ENCODE measurements around the gene ROGDI. TPM values are rescaled to one million over a fixed set of nuclear protein-coding genes. Genes with fewer than 3 reads are reported as not detected.

The ROGDI gene
- total and polyA plus RNA-seq, 2 donors (not counting 3 experiments of a cell fraction or from before 2014, with no cell fraction given) = 12.0 to 36.9 TPM

DNA sequence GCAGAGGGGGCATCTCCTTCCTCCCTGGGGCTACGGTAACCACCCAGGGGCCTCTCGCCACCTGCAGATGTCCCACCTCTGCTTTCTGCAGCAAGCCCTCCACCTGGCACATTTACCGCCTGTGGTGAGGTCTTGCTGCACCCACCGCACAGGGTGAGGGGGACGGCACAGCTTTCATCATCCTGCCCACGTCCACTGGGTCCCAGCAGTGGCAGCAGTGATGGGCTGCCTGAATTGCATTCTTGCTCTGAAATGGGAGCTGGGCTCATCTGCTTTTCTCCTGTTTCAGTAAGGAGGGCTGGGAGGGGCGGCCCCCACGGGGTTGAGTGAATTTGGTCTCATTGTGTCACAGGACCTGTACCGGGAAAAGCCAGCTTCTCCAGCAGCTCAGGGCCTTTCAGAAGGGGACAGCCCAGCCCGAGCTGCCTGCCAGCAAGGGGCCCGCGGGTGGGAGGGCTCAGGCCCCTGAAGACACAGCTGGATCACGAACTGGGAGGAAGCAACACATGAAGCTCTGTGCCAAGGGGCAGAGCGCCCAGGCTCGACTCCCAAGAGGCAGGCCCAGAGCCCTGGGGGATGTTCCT, 55.4 kb downstream of the ROGDI start:
- H3K9ac ChIP-seq (replicated peaks; ENCODE audit: extremely low read depth, insufficient read depth, low read length) = no peak overlapping the region
- ChIA-PET POLR2A (no interaction called here), CTCF (no interaction called here)
- intact Hi-C loops (cut with micrococcal nuclease) = no loop called here
- H3K4me3 ChIP-seq (replicated peaks in 1 of 3; ENCODE audit: insufficient read depth in 1 of 3, low read depth in 1 of 3, low read length in 3 of 3) = no peak overlapping the region
- no peak for DNase-seq (ENCODE audit: low read depth, low spot score)
- H3K27me3 ChIP-seq (ENCODE audit: control insufficient read depth in 2 of 2, insufficient read depth in 2 of 2, low read length in 2 of 2) = no peaks in the 10 kb centered on the region
- no peak for FAIRE-seq
- H2AFZ ChIP-seq (ENCODE audit: low read depth, low read length) = no peak overlapping the region
- no peak overlapping the region for H3K4me2 ChIP-seq (ENCODE audit: insufficient read depth, low read length)
- no peaks in the 10 kb centered on the region for H3K9me1 ChIP-seq (replicated peaks; ENCODE audit: control insufficient read depth, extremely low read depth, insufficient read depth, low read length)
- no TSS peak for BruUV-seq (replicated peaks)
- no peaks in the 10 kb centered on the region for H3K4me1 ChIP-seq (ENCODE audit: control insufficient read depth, extremely low read depth, insufficient read depth, low read length)
- H3K27ac ChIP-seq (ENCODE audit: insufficient read depth, low read depth, low read length) = no peak overlapping the region
- no peak for TF ChIP-seq EZH2 (IDR thresholded peaks at IDR 0.05; ENCODE audit: borderline replicate concordance, low read depth, low read length, severe bottlenecking)
- TF ChIP-seq CTCF (IDR thresholded peaks at IDR 0.05; ENCODE audit: extremely low read depth in 1 of 2, insufficient read depth in 1 of 2, low read depth in 1 of 2, low read length in 2 of 2) = no peak
- no peak for TF ChIP-seq JUN (IDR thresholded peaks at IDR 0.05; ENCODE audit: borderline replicate concordance, insufficient read depth, insufficient read length, low read depth)
- TF ChIP-seq MYC (IDR thresholded peaks at IDR 0.05; ENCODE audit: low read depth, low read length) = no peak
- TF ChIP-seq GATA2 (IDR thresholded peaks at IDR 0.05; ENCODE audit: insufficient read depth, insufficient read length, low read depth, low read length) = no peak
- TF ChIP-seq FOS (IDR thresholded peaks at IDR 0.05; ENCODE audit: borderline replicate concordance, insufficient read depth, low read length) = no peak
- TF ChIP-seq, protein P1, sequence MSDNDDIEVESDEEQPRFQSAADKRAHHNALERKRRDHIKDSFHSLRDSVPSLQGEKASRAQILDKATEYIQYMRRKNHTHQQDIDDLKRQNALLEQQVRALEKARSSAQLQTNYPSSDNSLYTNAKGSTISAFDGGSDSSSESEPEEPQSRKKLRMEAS (IDR thresholded peaks at IDR 0.05; ENCODE audit: insufficient read depth, insufficient read length) = no peak
- TF ChIP-seq POLR2AphosphoS5 (IDR thresholded peaks at IDR 0.05; ENCODE audit: insufficient read depth, low read depth, low read length) = no peak
- TF ChIP-seq POLR2A (IDR thresholded peaks at IDR 0.05; ENCODE audit: low read depth, low read length) = no peak
- no peaks in the 10 kb centered on the region for H3K9me3 ChIP-seq (replicated peaks; ENCODE audit: control insufficient read depth, insufficient read depth, low read length)
- no peaks in the 10 kb centered on the region for H3K79me2 ChIP-seq (ENCODE audit: control insufficient read depth, insufficient read depth, low read length)
- peaks cover 2 to 10% of the 10 kb centered on the region in 2 experiments for H3K36me3 ChIP-seq (ENCODE audit: control insufficient read depth in 2 of 2, extremely low read depth in 1 of 2, insufficient read depth in 2 of 2, low read length in 2 of 2)
- dilution Hi-C loops (cut with MboI; ENCODE audit: extremely low pct_ligation_motif_present, low sequenced_read_pairs) = no loop called here
- no peaks in the 10 kb centered on the region for H4K20me1 ChIP-seq (replicated peaks; ENCODE audit: control insufficient read depth, extremely low read depth, insufficient read depth, low read length)

Small RNA genes lying within 50 kb of the gene (small RNA-seq; reads per million reads assigned to genes)
- gene RF00017 (ENCODE audit: insufficient read depth, insufficient read length, low read depth, low replicate concordance) = not detected

Other genes with a start within 250 kb of the ROGDI start
- gene C16orf96, start 246.3 kb downstream of the ROGDI start, total RNA-seq = not detected in 2 replicates
- not detected in 2 replicates for gene C16orf96, start 246.3 kb downstream of the ROGDI start, polyA plus RNA-seq
- 41.6 and 43.8 TPM in 2 replicates for gene UBALD1, start 187.7 kb downstream of the ROGDI start, total RNA-seq
- 24.8 and 34.6 TPM in 2 replicates for gene UBALD1, start 187.7 kb downstream of the ROGDI start, polyA plus RNA-seq
- 73.0 and 80.9 TPM in 2 replicates for gene MGRN1, start 177.8 kb downstream of the ROGDI start, total RNA-seq
- gene MGRN1, start 177.8 kb downstream of the ROGDI start, polyA plus RNA-seq = 15.6 and 15.8 TPM in 2 replicates
- gene NUDT16L1, start 109.1 kb downstream of the ROGDI start, total RNA-seq = 22.8 and 24.7 TPM in 2 replicates
- gene NUDT16L1, start 109.1 kb downstream of the ROGDI start, polyA plus RNA-seq = 53.1 and 65.3 TPM in 2 replicates
- gene ANKS3, start 68.4 kb downstream of the ROGDI start, total RNA-seq = 22.5 and 24.0 TPM in 2 replicates
- gene ANKS3, start 68.4 kb downstream of the ROGDI start, polyA plus RNA-seq = 13.9 and 14.2 TPM in 2 replicates
- 1.0 TPM in 1 of 2 replicates, not detected in the other for gene DNAAF8, start 68.1 kb downstream of the ROGDI start, total RNA-seq
- 0.49 and 0.58 TPM in 2 replicates for gene DNAAF8, start 68.1 kb downstream of the ROGDI start, polyA plus RNA-seq
- gene ZNF500, start 35.5 kb downstream of the ROGDI start, total RNA-seq = 12.2 and 13.5 TPM in 2 replicates
- 8.6 and 12.8 TPM in 2 replicates for gene ZNF500, start 35.5 kb downstream of the ROGDI start, polyA plus RNA-seq
- not detected in 2 replicates for gene SEPTIN12, start 14.3 kb downstream of the ROGDI start, total RNA-seq
- gene SEPTIN12, start 14.3 kb downstream of the ROGDI start, polyA plus RNA-seq = not detected in 2 replicates
- not detected in 2 replicates for gene SMIM22, start 7.3 kb downstream of the ROGDI start, total RNA-seq
- not detected in 2 replicates for gene SMIM22, start 7.3 kb downstream of the ROGDI start, polyA plus RNA-seq
- 107 TPM in 2 replicates for gene GLYR1, start 44.7 kb upstream of the ROGDI start, total RNA-seq
- gene GLYR1, start 44.7 kb upstream of the ROGDI start, polyA plus RNA-seq = 44.0 and 47.9 TPM in 2 replicates
- 44.8 and 45.3 TPM in 2 replicates for gene UBN1, start 44.8 kb upstream of the ROGDI start, total RNA-seq
- gene UBN1, start 44.8 kb upstream of the ROGDI start, polyA plus RNA-seq = 23.9 and 26.0 TPM in 2 replicates
- 0.05 and 0.20 TPM in 2 replicates for gene PPL, start 134.5 kb upstream of the ROGDI start, total RNA-seq
- gene PPL, start 134.5 kb upstream of the ROGDI start, polyA plus RNA-seq = 0.03 and 0.07 TPM in 2 replicates
- not detected in 2 replicates for gene SEC14L5, start 155.7 kb upstream of the ROGDI start, total RNA-seq
- gene SEC14L5, start 155.7 kb upstream of the ROGDI start, polyA plus RNA-seq = not detected in 2 replicates
- 26.3 and 29.9 TPM in 2 replicates for gene NAGPA, start 231.3 kb upstream of the ROGDI start, total RNA-seq
- 29.6 and 35.2 TPM in 2 replicates for gene NAGPA, start 231.3 kb upstream of the ROGDI start, polyA plus RNA-seq